RKO (cell line): ENCODE results near the gene SPRR2B.
"Not testable (repeated sequence)": the region's sequence is repeated elsewhere in the genome, so short reads cannot be mapped to it uniquely, and the experiment has no call there.

Experiments
- DNase-seq: peaks from one replicate; pipeline ENCODE4 v3.0.0-alpha.2; 2016; ENCODE audit warnings: low spot score

Gene SPRR2B

DNA sequence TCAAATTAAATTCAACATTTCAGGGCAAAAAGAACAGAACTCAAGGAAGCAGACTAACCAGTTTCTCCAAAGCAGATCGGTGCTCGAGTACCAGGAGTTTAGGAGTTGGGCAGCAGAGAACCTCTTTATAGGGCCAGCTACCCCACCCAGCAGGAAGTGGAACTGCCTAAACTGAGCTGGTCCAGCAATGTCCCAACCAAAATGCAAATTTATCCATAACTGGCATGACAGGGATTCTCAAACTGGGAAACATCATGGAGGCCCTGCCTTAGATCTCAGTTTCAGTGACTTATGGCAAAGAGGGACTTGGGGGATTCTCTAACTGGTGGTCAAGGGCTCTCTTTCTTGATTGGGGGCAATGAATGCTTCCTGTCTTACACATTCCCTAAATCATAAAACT, at the start of gene SPRR2B:
TSS of gene SPRR2B (minus strand) at position 101 of the 400 bp plus-strand sequence. CDS start 772 bp downstream, outside the sequence.
- DNase-seq, result no peak

DNA sequence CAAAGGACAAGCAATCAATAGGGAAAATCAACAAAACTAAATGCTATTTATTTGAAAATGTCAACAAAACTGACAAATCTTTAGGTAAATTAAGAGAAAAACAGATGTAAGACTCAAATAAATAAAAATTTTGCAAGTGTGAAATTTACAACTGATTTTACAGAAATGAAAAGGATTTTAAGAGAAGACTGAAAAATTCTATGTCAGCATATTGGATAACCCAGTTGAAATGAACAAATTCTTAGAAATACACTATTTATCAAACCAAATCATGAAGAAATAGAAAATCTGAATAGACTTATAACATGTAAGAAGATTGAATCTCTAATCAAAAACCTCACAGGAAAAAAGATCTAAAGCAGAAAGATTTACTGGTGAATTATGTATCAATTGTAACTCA, 49.5 kb upstream of the SPRR2B start:
- no peak for DNase-seq

DNA sequence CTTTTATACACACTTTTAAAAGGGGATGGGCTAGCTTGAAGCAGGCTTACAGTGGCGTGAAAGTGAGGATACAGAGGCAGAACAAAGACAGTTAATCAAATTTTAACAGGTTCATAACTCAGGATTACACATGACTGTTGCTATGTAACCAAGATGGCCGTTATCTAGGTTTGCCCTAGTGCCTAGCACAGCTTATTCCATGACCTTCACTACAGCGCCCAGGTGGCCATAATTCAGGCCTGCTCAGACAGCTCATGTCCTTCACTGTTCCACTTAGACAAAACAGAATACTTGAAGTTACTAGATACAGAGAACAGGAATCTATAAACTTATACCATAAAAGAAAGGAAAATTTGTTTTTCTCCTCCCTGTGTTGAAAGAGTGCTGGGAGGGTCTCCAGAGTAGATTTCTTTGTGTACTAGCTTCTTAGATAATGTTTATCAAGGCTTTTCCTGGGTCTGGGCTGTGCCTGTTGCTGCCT, 48.1 kb upstream of the SPRR2B start:
- DNase-seq, result no peak

DNA sequence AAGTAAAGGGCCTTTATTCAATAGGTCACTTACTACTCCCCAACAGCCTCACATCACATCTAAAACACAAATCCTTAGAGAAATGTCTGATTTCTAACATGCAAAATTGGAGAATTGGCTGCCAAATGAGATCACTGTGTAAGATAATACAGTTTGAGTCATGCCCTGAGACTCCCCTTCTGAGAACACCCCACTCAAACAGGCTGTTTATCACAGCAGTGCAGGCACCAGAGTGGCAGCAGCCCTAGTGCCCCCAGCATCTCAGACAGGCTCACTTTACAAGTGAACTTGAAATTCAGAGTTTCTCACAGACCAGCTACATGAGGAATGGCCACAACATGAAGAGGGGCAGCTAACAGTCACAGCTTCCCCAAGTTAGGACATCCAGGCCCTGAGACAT, 43.9 kb upstream of the SPRR2B start:
- not testable (repeated sequence) for DNase-seq

DNA sequence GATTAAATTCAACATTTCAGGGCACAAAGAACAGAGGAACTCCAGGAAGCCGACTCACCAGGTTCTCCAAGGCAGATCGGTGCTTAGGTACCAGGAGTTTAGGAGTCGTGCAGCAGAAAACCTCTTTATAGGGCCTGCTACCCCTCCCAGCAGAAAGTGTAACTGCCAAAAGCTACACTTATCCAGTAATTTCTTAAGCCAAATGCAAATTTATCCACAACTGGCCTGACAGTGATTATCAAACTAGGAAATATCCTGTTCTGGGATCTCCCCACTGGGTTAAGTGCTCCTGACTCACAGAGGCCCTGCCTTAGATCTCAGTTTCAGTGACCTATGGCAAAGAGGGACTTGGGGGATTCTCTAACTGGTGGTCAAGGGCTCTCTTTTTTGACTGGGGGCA, 42.0 kb upstream of the SPRR2B start, which contains the start of gene SPRR2F:
TSS of gene SPRR2F (minus strand) at position 101 of the 400 bp plus-strand sequence. CDS start 783 bp downstream, outside the sequence.
- DNase-seq, result no peak

DNA sequence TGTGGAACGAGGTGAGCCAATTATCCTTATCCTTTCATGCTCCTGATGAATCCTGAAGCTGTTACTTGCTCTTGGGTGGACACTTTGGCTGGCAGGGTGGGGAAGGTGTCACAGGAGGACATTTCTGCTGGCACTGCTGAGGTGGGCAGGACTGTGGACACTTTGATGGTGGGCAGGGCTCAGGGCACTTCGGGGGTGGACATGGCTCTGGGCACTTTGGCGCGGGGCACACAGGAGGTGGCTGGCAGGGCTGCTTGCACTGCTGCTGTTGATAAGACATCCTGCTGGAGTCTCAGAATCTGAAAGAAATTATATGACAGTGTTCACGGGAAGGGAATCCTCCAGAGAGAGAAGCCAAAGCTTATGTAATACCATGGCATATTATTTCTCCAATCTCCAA, 41.0 kb upstream of the SPRR2B start:
- not testable (repeated sequence) for DNase-seq

DNA sequence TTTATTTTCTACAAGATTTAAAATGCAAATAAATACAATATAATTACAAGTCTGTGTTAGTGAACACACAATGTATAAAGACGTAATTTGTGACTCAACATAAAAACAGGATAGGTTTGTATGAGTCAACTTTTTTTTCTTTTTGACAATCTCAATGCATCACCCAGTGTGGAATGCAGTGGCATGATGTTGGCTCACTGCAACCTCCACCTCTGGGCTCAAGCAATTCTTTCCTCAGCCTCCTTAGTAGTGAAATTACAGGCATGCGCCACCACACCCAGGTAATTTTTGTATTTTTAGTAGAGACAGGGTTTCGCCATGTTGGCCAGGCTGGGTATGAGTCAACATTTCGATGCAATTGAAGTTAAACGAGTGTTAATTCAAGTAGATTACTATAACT, 28.8 kb upstream of the SPRR2B start:
- DNase-seq, result peak; percentile 83

DNA sequence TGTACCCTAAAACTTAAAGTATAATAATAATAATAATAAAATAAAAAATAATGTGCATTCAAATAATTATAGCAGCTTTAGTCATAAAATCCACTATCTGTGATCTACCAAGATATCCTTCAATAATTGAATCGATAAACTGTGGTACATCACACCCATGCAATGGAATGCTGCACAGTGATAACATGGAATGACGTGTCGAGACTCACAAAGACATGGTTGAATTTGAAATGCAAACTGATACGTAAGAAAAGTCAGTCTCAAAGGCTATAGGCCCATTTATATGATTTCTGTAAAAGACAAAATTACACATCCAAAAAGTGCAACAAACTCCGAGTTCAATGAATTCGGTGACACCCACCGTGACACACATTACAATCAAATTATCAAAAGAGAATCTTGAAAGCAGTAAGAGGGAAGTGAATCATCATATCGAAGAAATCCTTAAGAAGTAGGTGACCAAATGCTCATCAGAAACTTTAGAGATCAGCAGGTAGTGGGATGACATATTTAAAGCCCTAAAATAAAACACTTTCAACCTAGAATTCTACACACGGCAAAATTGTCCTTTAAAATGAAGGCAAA, 28.1 kb upstream of the SPRR2B start:
- no peak for DNase-seq

DNA sequence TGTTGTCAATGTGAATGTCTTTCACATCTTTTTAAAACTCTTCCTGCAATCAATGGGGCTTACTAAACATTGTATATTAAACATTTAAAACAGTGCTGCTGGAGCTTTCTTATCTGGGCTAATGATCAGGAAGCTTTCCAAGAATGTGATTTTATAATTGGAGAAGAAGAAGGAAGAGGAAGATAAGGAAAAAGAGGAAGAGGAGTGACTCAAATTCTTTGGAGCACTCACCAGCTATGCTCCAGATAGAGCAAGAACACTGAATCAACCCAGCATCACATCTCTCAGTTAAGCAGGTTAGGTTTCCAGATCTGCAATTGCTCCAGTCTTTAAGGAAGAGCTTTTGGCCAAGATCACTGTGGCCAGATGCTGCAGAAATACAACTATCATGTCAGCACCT, 24.4 kb upstream of the SPRR2B start:
- DNase-seq, result no peak

DNA sequence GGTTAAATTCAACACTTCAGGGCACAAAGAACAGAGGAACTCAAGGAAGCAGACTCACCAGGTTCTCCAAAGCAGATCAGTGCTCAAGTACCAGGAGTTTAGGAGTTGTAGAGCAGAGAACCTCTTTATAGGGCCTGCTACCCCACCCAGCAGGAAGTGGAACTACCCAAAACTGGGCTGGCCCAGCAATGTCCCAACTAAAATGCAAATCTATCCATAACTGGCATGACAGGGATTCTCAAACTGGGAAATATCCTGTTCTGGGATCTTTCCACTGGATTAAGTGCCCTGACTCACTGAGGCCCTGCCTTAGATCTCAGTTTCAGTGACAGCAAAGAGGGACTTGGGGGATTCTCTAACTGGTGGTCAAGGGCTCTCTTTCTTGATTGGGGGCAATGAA, 23.0 kb upstream of the SPRR2B start, which contains the start of gene SPRR2E:
TSS of gene SPRR2E (minus strand) at position 101 of the 400 bp plus-strand sequence. CDS start 775 bp downstream, outside the sequence.
- DNase-seq, result no peak

DNA sequence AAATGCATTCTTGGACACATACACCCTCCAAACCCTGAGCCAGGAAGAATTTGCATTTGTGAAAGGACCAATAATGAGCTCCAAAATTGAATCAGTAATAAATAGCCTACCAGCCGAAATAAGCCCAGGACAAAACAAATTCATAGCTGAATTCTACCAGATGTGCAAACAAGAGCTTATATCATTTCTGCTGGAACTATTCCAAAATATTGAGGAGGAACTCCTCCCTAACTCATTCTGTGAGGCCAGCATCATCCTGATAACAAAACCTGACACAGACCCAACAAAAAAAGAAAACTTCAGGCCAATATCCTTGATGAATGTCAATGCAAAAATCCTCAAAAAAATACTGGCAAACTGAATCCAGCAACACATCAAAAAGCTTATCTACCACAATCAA, 16.2 kb upstream of the SPRR2B start:
- no peak for DNase-seq

DNA sequence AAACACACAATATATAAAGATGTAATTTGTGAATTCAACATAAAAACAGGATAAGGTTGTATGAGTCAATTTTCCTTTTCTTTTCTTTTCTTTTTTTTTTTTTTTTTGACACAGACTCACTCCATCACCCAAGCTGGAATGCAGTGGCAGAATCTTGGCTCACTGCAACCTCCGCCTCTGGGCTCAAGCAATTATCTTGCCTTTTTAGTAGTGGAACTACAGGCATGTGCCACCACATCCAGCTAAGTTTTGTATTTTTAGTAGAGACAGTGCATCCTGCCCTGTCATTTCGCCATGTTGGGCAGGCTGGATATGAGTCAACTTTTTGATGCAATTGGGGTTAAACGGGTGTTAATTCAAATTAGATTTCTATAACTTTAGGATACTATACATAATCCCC, 10.3 kb upstream of the SPRR2B start:
- no peak for DNase-seq

DNA sequence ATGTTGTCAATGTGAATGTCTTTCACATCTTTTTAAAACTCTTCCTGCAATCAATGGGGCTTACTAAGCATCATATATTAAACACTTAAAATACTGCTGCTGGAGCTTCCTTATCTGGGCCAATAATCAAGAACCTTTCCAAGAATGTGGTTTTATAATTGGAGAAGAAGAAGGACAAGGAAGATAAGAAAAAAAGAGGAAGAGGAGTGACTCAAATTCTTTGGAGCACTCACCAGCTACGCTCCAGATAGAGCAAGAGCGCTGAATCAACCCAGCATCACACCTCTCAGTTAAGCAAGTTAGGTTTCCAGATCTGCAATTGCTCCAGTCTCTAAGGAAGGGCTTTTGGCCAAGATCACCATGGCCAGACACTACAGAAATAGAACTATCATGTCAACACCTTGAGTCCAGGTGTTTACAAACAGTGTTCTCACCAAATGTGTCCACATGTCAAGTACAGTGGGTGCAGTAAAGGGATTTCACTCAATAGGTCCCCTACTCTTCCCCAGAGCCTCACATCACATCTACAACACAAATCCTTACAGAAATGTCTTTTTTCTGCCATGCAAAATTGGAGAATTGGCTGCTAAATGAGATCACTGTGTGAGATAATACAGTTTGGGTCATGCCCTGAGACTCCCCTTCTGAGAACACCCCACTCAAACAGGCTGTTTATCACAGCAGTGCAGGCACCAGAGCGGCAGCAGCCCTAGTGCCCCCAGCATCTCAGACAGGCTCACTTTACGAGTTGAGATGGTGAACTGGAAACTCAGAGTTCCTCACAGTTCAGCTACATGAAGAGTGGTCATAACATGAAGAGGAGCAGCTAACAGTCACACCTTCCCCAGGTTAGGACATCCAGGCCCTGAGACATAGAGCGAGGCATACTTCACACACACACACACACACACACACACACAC, 1.7 kb upstream of the SPRR2B start:
- no peak for DNase-seq

DNA sequence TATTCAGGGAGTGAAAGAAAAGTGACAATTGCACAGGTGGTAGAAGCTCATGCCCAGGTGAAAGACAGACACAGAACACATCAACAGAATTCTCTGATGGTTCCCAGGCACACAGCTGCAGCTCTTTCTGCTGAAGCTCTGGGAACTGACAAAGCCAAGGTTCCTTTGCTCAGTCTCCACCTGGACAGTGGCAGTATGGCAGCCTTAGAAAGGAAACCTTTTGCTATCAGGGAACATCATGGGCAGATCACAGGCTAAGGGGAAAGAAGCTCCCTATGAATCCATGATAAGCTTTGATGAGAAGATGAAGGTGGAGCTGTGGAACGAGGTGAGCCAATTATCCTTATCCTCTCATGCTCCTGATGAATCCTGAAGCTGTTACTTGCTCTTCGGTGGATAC, 1.2 kb downstream of the SPRR2B start:
- DNase-seq, result no peak

DNA sequence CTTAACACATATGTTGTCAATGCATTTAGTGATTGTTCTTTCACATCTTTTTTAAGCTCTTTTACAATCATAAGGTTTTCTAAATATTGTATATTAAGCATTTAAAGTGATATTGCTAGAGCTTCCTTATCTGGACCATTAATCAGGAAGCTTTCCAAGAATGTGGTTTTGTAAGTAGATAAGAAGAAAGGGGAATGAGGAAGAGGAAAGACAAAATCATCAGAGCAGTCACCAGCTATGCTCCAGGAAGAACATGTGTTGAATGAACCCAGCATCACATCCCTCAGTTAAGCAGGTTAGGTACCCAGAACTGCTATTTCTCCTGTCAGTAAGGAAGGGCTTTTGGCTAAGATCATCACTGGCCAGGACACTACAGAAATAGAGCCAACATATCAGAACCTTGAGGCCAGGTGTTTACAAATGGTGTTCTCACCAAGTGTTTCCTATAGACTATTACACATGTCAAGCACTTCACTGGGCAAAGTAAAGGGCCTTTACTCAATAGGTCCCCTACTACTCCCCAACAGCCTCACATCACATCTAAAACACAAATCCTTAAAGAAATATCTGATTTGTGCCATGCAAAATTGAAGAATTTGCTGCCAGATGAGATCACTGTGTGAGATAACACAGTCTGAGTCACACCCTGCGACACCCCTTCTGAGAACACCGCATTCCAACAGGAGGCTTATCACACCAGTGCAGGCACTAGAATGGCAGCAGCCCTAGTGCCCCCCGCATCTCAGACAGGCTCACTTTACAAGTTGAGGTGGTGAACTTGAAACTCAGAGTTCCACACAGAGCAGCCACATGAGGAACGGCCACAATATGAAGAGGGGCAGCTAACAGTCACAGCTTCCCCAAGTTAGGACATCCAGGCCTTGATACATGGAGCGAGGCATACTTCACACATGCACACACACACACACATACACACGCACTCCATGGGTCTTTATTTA, 12.3 kb downstream of the SPRR2B start:
- no peak for DNase-seq

DNA sequence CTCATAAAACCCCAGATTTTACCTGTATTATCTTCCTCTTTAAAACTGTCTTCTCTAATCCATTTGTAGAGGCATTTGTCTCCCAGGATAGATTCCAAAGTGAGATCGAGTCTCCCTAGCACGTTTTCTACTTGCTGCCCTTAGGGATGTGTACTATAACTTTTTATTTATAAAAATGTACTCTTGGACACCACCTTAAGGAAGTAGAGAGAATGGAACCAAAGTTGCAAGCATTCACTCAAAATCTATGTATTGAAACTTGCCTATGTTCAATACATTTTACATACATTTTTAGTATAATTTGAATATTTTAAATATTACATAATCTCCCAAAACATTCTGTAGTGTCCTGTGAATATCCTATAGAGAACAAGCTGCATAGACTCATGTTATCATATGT, 13.3 kb downstream of the SPRR2B start:
- no peak for DNase-seq

DNA sequence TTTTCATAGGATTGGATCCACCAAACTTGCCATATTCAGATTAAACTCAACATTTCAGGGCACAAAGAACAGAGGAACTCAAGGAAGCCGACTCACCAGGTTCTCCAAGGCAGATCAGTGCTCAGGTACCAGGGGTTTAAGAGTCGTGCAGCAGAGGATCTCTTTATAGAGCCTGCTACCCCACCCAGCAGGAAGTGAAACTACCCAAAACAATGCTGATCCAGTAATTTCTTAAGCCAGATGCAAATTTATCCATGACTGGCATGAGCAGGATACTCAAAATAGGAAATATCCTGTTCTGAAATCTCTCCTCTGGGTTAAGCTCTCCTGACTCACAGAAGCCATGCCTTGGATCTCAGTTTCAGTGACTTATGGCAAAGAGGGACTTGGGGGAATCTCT, 14.0 kb downstream of the SPRR2B start, which contains the start of gene SPRR2A:
TSS of gene SPRR2A (minus strand) at position 138 of the 400 bp plus-strand sequence. CDS start 777 bp downstream, outside the sequence.
- no peak for DNase-seq

DNA sequence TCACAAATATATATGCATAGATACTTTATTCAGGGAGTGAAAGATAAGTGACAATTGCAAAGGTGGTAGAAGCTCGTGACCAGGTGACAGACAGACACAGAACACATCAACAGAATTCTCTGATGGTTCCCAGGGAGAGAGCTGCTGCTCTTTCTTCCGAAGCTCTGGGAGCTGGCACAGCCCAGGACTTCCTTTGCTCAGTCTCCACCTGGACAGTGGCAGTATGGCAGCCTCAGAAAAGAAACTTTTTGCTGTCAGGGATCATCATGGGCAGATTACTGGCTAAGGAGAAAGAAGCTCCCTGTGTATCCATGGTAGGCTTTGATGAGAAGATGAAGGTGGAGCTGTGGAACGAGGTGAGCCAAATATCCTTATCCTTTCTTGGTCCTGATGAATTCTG, 15.3 kb downstream of the SPRR2B start:
- not testable (repeated sequence) for DNase-seq

DNA sequence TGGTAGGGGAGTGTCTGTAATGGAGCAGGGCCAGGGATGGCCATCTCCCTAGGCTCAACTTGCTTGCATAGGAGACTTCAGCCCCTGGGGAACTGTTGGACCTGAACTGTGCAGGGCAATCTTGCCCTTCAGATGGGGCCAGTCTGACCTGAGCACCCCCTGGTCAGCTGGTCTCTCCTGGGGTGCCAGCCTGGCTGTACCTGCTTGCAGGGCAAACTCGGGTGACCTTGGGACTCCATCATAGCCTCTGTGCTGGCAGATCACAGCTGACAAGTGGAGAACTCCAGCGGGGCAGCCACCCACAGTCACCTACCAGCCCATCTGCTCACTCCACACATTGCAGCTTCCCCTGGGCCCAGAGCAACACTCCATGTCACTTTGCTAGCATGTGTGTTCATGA, 22.2 kb downstream of the SPRR2B start:
- DNase-seq, result no peak

DNA sequence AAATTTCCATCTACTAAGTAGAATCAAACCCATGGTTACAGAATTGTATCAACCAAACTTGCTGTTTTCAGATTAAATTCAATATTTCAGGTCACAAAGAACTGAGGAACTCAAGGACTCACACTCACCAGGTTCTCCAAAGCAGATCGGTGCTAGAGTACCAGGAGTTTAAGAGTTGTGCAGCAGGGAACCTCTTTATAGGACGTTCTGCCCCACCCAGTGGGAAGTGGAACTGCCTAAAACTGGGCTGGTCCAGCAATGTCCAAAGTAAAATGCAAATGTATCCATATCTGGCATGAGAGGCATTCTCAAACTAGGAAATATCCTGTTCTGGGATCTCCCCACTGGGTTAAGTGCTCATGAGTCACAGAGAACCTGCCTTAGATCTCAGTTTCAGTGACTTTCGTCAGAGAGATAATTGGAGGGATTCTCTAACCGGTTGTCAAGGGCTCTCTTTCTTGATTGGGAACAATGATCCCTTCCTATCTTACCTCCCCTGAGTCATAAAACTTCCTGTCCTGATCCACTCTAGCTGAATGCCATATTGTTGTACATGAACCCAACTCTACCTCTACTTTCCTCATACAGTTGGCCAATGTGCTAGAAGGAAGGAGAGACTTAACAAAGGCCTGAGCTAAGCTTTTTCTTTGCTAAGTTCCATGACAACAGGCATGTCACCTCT, 30.3 kb downstream of the SPRR2B start, which contains the start of gene SPRR2D:
TSS of gene SPRR2D (minus strand) at position 171 of the 682 bp plus-strand sequence. CDS start 774 bp downstream, outside the sequence.
- no peak for DNase-seq

DNA sequence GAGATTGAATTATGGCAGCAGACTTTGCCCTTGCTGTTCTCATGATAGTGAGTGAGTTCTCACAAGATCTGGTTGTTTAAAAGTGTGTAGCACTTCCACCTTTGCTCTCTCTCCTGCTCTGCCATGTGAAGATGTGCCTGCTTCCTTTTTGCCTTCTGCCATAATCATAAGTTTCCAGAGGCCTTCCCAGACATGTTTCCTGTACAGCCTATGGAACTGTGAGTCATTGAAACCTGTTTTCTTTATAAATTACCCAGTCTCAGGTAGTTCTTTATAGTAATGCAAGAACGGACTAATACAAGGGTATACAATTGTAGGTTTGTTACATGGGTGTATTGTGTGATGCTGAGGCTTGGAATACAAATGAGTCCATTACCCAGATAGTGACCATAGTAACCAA, 36.2 kb downstream of the SPRR2B start:
- no peak for DNase-seq
